HG03575 (cell line): ENCODE measurements around the gene C1QTNF4.

Experiments used
- ATAC-seq: cut with Tn5 transposase; IDR thresholded peaks from one replicate; pipeline ENCODE4 v1.9.1; 2021; ENCODE audit not compliant: unreplicated experiment, insufficient number of reproducible peaks, low FRiP score; ENCODE audit errors: extremely low read depth

C1QTNF4 gene

DNA sequence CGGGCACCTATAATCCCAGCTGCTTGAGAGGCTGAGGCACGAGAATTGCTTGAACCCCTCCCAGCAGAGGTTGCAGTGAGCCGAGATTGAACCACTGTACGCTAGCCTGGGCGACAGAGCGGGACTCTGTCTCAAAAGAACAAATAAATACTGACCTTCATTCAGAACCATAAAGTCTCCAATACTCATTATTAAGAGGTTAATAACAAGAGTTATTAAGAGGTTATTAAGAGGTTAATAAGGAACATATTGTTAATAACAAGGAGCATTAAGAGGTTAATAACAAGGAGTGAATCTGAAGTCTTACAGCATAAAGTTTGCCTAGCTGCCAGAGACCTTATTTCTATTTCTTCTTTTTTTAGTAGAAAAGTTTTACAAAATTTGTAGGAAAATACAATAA is 48.9 kb downstream of the C1QTNF4 start:
- ATAC-seq, result no peak

GRCh38 chr11:47541070-47541469 is 53.1 kb downstream of the C1QTNF4 start:
- no peak for ATAC-seq

GRCh38 chr11:47539681-47540039 is 54.6 kb downstream of the C1QTNF4 start:
- no peak for ATAC-seq
